ENCODE data around the gene IGFL4.

DNA sequence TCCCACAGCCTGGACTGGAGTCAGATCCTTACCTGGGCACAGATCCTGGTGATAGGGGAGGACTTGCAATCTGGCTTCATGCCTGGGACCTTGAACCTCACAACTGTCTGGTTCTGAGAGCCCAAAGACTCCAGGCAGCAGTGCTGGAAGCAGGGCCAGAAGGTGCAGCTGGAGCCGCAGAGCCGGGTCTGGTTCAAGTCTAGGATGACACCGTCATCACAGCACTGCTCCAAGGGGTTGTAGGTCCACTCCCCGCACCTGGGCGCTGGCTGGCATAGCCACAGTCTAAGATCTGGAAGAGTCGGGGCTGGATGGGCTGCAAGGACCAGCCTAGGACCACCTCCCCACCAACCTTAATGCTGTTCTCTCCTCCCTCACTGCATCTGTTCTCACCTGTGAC, 677 bp downstream of the IGFL4 start:
- TF ChIP-seq POLR2AphosphoS5 (IDR thresholded peaks at IDR 0.05; ENCODE audit: borderline replicate concordance, low read depth, low read length) (no peak), EZH2 (IDR thresholded peaks at IDR 0.05) (no peak)
